Smooth muscle cell (in vitro differentiated cells): Measurements from ENCODE around the gene MAP1LC3A. TPM values are rescaled to one million over a fixed set of nuclear protein-coding genes. Genes with fewer than 3 reads are reported as not detected.

ENCODE experiments used
- DNase-seq: peaks from one replicate; lab custom pipeline; 2025; ENCODE audit not compliant: unreplicated experiment; lab: John Stamatoyannopoulos, UW
- H2AFZ ChIP-seq: fragments of 200-600 bp; sonication (generic); 2 replicates; pipeline ENCODE4 v1.6.0; 2016; ENCODE audit warnings: antibody characterized with exemption, low read depth, mild to moderate bottlenecking
- H3F3A ChIP-seq: fragments of 200-600 bp; sonication (generic); 2 replicates; pipeline ENCODE4 v1.6.0; 2017; ENCODE audit warnings: antibody characterized with exemption, low read depth
- H3K27ac ChIP-seq: fragments of 200-600 bp; sonication (generic); 2 replicates; pipeline ENCODE4 v1.5.1; 2016; ENCODE audit warnings: low read depth, mild to moderate bottlenecking
- H3K27me3 ChIP-seq: fragments of 200-600 bp; sonication (generic); 2 replicates; pipeline ENCODE4 v1.6.1; 2016; ENCODE audit warnings: low read depth, mild to moderate bottlenecking
- H3K36me3 ChIP-seq: fragments of 200-600 bp; sonication (generic); 2 replicates; pipeline ENCODE4 v1.5.1; 2016; ENCODE audit warnings: low read depth
- H3K4me1 ChIP-seq: fragments of 200-600 bp; sonication (generic); 2 replicates; pipeline ENCODE4 v1.5.1; 2016; ENCODE audit warnings: low read depth
- H3K4me2 ChIP-seq: fragments of 200-600 bp; sonication (generic); 2 replicates; pipeline ENCODE4 v1.6.0; 2016; ENCODE audit warnings: mild to moderate bottlenecking
- H3K4me3 ChIP-seq: fragments of 200-600 bp; sonication (generic); 2 replicates; pipeline ENCODE4 v1.5.1; 2016; ENCODE audit warnings: mild to moderate bottlenecking
- H3K79me2 ChIP-seq: fragments of 200-600 bp; sonication (generic); 2 replicates; pipeline ENCODE4 v1.6.0; 2016; ENCODE audit warnings: low read depth, mild to moderate bottlenecking
- H3K9ac ChIP-seq: fragments of 200-600 bp; sonication (generic); 2 replicates; pipeline ENCODE4 v1.6.0; 2016; ENCODE audit warnings: low read depth
- H3K9me3 ChIP-seq: fragments of 200-600 bp; sonication (generic); replicated peaks from 2 replicates; pipeline ENCODE4 v1.5.1; 2016; ENCODE audit warnings: low read depth
- H4K20me1 ChIP-seq: fragments of 200-600 bp; sonication (generic); 2 replicates; pipeline ENCODE4 v1.6.0; 2016; ENCODE audit warnings: low read depth
- CTCF ChIP-seq: fragments of 200-600 bp; sonication (generic); IDR thresholded peaks from 2 replicates; pipeline ENCODE4 v1.5.1; 2017; ENCODE audit warnings: borderline replicate concordance, mild to moderate bottlenecking, antibody characterized with exemption; ENCODE audit not compliant: insufficient read depth, poor library complexity, severe bottlenecking
- whole genome bisulfite sequencing: methylation state at CpG from one replicate; pipeline ENCODE4 v1.1.7; 2016; ENCODE audit warnings: low lambda C conversion rate; 5-methylcytosine and 5-hydroxymethylcytosine counted together
- polyA plus RNA-seq: library from polyadenylated mRNA; unstranded; fragments of >200 nt; fragmentation: Nextera tagmentation; extraction: Ambion mirVana; gene quantifications from 2 replicates; pipeline ENCODE4 v1.2.1, GENCODE V29; 2016
- total RNA-seq: library from RNA; depleted of rRNA; stranded (reverse); fragments of >200 nt; gene quantifications from 2 replicates; pipeline ENCODE4 v1.2.3, GENCODE V29; 2014

Gene MAP1LC3A
- total and polyA plus RNA-seq, 2 experiments from 2014 or later: 32.4 to 84.0 TPM

GRCh38 chr20:34582911-34583310 is 24.4 kb downstream of the MAP1LC3A start:
- no peak for TF ChIP-seq CTCF
- Histone ChIP-seq H3K4me2 (no peak overlapping the region), H4K20me1 (no peaks in the 10 kb centered on the region), H2AFZ (no peak overlapping the region), H3K4me1 (peaks cover 6% of the 10 kb centered on the region), H3K36me3 (no peaks in the 10 kb centered on the region), H3K27ac (no peak overlapping the region), H3F3A (peaks cover 5% of the 10 kb centered on the region), H3K79me2 (no peaks in the 10 kb centered on the region), H3K27me3 (no peaks in the 10 kb centered on the region), H3K4me3 (no peak overlapping the region), H3K9ac (no peak overlapping the region), H3K9me3 (no peaks in the 10 kb centered on the region)
- no peak for DNase-seq
- 86% methylated on average over 4 of the region's 4 CpGs for WGBS

GRCh38 chr20:34583544-34583943 is 25.0 kb downstream of the MAP1LC3A start:
- H3K27ac ChIP-seq: no peak overlapping the region
- H3K4me3 ChIP-seq: no peak overlapping the region
- H2AFZ ChIP-seq: no peak overlapping the region
- no peaks in the 10 kb centered on the region for H3K79me2 ChIP-seq
- H3K4me2 ChIP-seq: no peak overlapping the region
- no peak for DNase-seq
- H3K4me1 ChIP-seq: peaks cover 6% of the 10 kb centered on the region
- H3K9me3 ChIP-seq: no peaks in the 10 kb centered on the region
- WGBS: 88% methylated on average over 6 of the region's 6 CpGs
- H3K9ac ChIP-seq: no peak overlapping the region
- H3K27me3 ChIP-seq: no peaks in the 10 kb centered on the region
- no peaks in the 10 kb centered on the region for H4K20me1 ChIP-seq
- no peak for TF ChIP-seq CTCF
- peaks cover 5% of the 10 kb centered on the region for H3F3A ChIP-seq
- H3K36me3 ChIP-seq: no peaks in the 10 kb centered on the region

- DNase-seq: no peak
- no peak overlapping the region for H3K4me3 ChIP-seq
- H3F3A ChIP-seq: peaks cover 5% of the 10 kb centered on the region
- no peaks in the 10 kb centered on the region for H3K9me3 ChIP-seq
- H3K27ac ChIP-seq: no peak overlapping the region
- no peak overlapping the region for H2AFZ ChIP-seq
- peaks cover 6% of the 10 kb centered on the region for H3K4me1 ChIP-seq
- WGBS: over 99% methylated on average over 5 of the region's 5 CpGs
- H4K20me1 ChIP-seq: no peaks in the 10 kb centered on the region
- no peak for TF ChIP-seq CTCF
- H3K36me3 ChIP-seq: no peaks in the 10 kb centered on the region
- H3K79me2 ChIP-seq: no peaks in the 10 kb centered on the region
- H3K4me2 ChIP-seq: no peak overlapping the region
- no peaks in the 10 kb centered on the region for H3K27me3 ChIP-seq
- no peak overlapping the region for H3K9ac ChIP-seq
Observed at GRCh38 chr20:34585019-34585418, 26.5 kb downstream of the MAP1LC3A start.

- Histone ChIP-seq H3K9ac (no peak overlapping the region), H3F3A (peaks cover 5% of the 10 kb centered on the region), H3K27me3 (no peaks in the 10 kb centered on the region), H3K27ac (no peak overlapping the region), H3K4me3 (no peak overlapping the region), H3K79me2 (no peaks in the 10 kb centered on the region), H3K36me3 (no peaks in the 10 kb centered on the region), H3K9me3 (no peaks in the 10 kb centered on the region), H3K4me1 (peaks cover 6% of the 10 kb centered on the region), H2AFZ (no peak overlapping the region), H3K4me2 (no peak overlapping the region), H4K20me1 (no peaks in the 10 kb centered on the region)
- WGBS: 98% methylated on average over 9 of the region's 9 CpGs
- TF ChIP-seq CTCF: no peak
- no peak for DNase-seq
Observed at GRCh38 chr20:34586488-34587163, 28.1 kb downstream of the MAP1LC3A start.
